Measurements from ENCODE around the gene PPP1R12A.
"Not testable (repeated sequence)": the region's sequence is repeated elsewhere in the genome, so short reads cannot be mapped to it uniquely, and the experiment has no call there.

Gene PPP1R12A

GRCh38 chr12:79891506-79892162 is 43.3 kb downstream of the PPP1R12A start:
- no peak for DNase-seq

- DNase-seq = no peak
Observed at GRCh38 chr12:79887890-79888289, 47.0 kb downstream of the PPP1R12A start.

GRCh38 chr12:79886917-79887519 is 47.9 kb downstream of the PPP1R12A start:
- peak; percentile 56 for DNase-seq

GRCh38 chr12:79885911-79886490 is 48.9 kb downstream of the PPP1R12A start:
- DNase-seq = no peak

- DNase-seq = no peak
Observed at GRCh38 chr12:79884401-79885006, 50.4 kb downstream of the PPP1R12A start.

GRCh38 chr12:79883216-79883615 is 51.7 kb downstream of the PPP1R12A start:
- peak; percentile 54 for DNase-seq

GRCh38 chr12:79881351-79881750 is 53.5 kb downstream of the PPP1R12A start:
- no peak for DNase-seq

GRCh38 chr12:79878506-79878905 is 56.4 kb downstream of the PPP1R12A start:
- not testable (repeated sequence) for DNase-seq

- no peak for DNase-seq
Observed at GRCh38 chr12:79877246-79877645, 57.7 kb downstream of the PPP1R12A start.

- no peak for DNase-seq
Observed at GRCh38 chr12:79874665-79875064, 60.2 kb downstream of the PPP1R12A start.

- DNase-seq = no peak
Observed at GRCh38 chr12:79873201-79873600, 61.7 kb downstream of the PPP1R12A start.

GRCh38 chr12:79871621-79872020 is 63.3 kb downstream of the PPP1R12A start:
- no peak for DNase-seq

GRCh38 chr12:79870916-79871315 is 64.0 kb downstream of the PPP1R12A start:
- no peak for DNase-seq

- no peak for DNase-seq
Observed at GRCh38 chr12:79859646-79860045, 75.3 kb downstream of the PPP1R12A start.

- peak; percentile 69 for DNase-seq
Observed at GRCh38 chr12:79858518-79858917, 76.4 kb downstream of the PPP1R12A start.

GRCh38 chr12:79857675-79858074 is 77.2 kb downstream of the PPP1R12A start:
- DNase-seq = no peak

- no peak for DNase-seq
Observed at GRCh38 chr12:79850610-79851299, 84.1 kb downstream of the PPP1R12A start.

- peak; percentile 25 for DNase-seq
Observed at GRCh38 chr12:79848339-79848738, 86.6 kb downstream of the PPP1R12A start.

GRCh38 chr12:79847417-79847816 is 87.5 kb downstream of the PPP1R12A start:
- DNase-seq = no peak

GRCh38 chr12:79844693-79845092 is 90.2 kb downstream of the PPP1R12A start:
- DNase-seq = peak; percentile 83

GRCh38 chr12:79843978-79844377 is 90.9 kb downstream of the PPP1R12A start:
- no peak for DNase-seq

GRCh38 chr12:79842630-79843029 is 92.3 kb downstream of the PPP1R12A start:
- no peak for DNase-seq

GRCh38 chr12:79841878-79842265 is 93.0 kb downstream of the PPP1R12A start:
- no peak for DNase-seq
